ENCODE results near the gene FCHO2.

Gene FCHO2

DNA sequence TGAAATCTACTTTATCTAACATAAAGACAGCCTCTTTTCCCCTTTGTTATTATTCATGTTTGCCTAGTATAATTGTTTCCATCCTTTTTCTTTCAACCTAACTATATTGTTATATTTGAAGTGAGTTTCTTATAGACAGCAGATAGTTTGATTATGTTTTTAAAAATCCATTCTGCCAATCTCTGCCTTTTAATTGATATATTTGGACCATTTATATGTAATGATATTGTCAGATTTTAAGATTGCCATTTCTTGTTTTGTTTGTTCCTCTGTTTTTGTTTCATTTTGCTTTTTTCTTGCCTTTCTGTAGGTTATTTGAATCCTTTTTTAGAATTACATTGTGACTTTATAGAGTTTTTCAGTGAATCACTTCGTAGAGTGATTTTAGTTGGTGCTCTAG lies 89.8 kb downstream of the FCHO2 start:
- Histone ChIP-seq H3K9me3 (ENCODE audit: control insufficient read depth, low read length) (no peaks in the 10 kb centered on the region), H3K27me3 (ENCODE audit: control insufficient read depth, insufficient read depth, low read length, poor library complexity, severe bottlenecking) (no peaks in the 10 kb centered on the region), H3K4me3 (ENCODE audit: insufficient read depth, low read depth, low read length) (no peak overlapping the region), H3K36me3 (ENCODE audit: control insufficient read depth, insufficient read depth, low read length) (no peaks in the 10 kb centered on the region), H3K4me1 (ENCODE audit: control insufficient read depth, insufficient read depth, low read length) (no peaks in the 10 kb centered on the region), H3K27ac (ENCODE audit: insufficient read depth, low read depth, low read length, poor library complexity, severe bottlenecking) (no peak overlapping the region)
- WGBS, 2 experiments, result 88 to 100% methylated on average over 1 of the region's 1 CpG

DNA sequence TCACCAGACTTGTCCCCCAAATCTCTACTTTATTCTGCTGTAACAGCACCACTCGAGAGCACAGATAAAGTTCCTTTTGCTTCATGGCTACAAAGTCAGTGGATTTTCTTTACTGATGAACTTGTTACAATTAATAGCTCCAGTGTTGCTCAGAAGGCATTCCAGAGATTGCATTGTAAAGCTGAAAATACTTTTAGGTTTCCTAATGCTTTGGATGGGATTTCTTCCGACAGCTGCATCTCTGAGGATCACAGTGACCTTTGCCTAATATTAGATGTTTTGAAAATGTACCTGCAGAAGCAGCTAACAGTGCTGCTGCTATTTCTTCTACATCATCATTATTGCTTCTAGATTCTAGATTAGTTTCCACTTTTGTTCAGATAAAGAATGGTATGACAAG lies 105.8 kb downstream of the FCHO2 start:
- 88 to 92% methylated on average over 2 of the region's 2 CpGs for WGBS, 2 experiments
- Histone ChIP-seq H3K27ac (ENCODE audit: insufficient read depth, low read depth, low read length, poor library complexity, severe bottlenecking) (no peak overlapping the region), H3K4me3 (ENCODE audit: insufficient read depth, low read depth, low read length) (no peak overlapping the region), H3K9me3 (ENCODE audit: control insufficient read depth, low read length) (no peaks in the 10 kb centered on the region), H3K36me3 (ENCODE audit: control insufficient read depth, insufficient read depth, low read length) (no peaks in the 10 kb centered on the region), H3K27me3 (ENCODE audit: control insufficient read depth, insufficient read depth, low read length, poor library complexity, severe bottlenecking) (no peaks in the 10 kb centered on the region), H3K4me1 (ENCODE audit: control insufficient read depth, insufficient read depth, low read length) (no peaks in the 10 kb centered on the region)

DNA sequence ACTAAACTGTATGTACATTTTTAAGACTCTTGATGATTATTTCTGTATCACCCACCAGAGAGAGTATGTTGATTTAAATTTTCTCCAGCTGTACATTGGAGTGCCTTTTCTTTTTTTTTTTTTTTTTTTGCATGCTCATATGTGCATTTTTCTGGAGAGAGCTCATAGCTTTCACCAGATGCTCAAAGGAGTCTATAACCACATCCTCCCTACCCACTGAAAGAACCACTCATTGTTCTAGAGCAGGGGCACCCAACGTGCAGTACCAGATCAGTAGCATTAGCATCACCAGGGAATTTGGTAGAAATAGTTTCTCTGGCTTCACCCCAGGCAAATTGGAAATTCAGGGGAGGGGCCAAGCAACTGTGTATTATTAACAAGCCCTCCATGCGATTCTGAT lies 110.6 kb downstream of the FCHO2 start:
- Histone ChIP-seq H3K4me3 (ENCODE audit: insufficient read depth, low read depth, low read length) (no peak overlapping the region), H3K27me3 (ENCODE audit: control insufficient read depth, insufficient read depth, low read length, poor library complexity, severe bottlenecking) (no peaks in the 10 kb centered on the region), H3K27ac (ENCODE audit: insufficient read depth, low read depth, low read length, poor library complexity, severe bottlenecking) (no peak overlapping the region), H3K36me3 (ENCODE audit: control insufficient read depth, insufficient read depth, low read length) (no peaks in the 10 kb centered on the region), H3K4me1 (ENCODE audit: control insufficient read depth, insufficient read depth, low read length) (no peaks in the 10 kb centered on the region), H3K9me3 (ENCODE audit: control insufficient read depth, low read length) (no peaks in the 10 kb centered on the region)
- WGBS, 2 experiments, result 76 to 91% methylated on average over 2 of the region's 2 CpGs

DNA sequence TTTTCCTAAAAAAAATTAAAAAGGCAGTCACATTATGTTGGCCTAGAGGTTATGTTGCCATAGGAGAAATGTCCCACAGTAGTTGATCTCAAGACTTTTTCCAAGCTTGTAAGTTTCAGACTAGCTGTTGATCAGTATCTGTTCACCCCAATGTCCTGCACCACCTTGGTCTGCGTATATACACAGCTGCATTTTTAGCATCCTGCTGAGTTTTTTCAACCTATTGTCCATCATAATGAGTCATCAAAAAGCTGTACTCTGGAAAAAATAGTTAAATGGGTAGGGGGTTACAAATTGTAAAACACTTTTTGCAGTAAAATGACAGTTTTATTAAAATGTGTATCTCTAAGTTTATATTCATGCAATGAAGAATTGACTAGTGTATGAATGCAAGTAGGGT lies 111.4 kb downstream of the FCHO2 start:
- WGBS, 2 experiments, result 33 to 45% methylated on average over 1 of the region's 1 CpG
- no peak overlapping the region for H3K27ac ChIP-seq (ENCODE audit: insufficient read depth, low read depth, low read length, poor library complexity, severe bottlenecking)
- H3K9me3 ChIP-seq (ENCODE audit: control insufficient read depth, low read length), result no peaks in the 10 kb centered on the region
- H3K36me3 ChIP-seq (ENCODE audit: control insufficient read depth, insufficient read depth, low read length), result no peaks in the 10 kb centered on the region
- H3K27me3 ChIP-seq (ENCODE audit: control insufficient read depth, insufficient read depth, low read length, poor library complexity, severe bottlenecking), result no peaks in the 10 kb centered on the region
- H3K4me1 ChIP-seq (ENCODE audit: control insufficient read depth, insufficient read depth, low read length), result no peaks in the 10 kb centered on the region
- no peak overlapping the region for H3K4me3 ChIP-seq (ENCODE audit: insufficient read depth, low read depth, low read length)

DNA sequence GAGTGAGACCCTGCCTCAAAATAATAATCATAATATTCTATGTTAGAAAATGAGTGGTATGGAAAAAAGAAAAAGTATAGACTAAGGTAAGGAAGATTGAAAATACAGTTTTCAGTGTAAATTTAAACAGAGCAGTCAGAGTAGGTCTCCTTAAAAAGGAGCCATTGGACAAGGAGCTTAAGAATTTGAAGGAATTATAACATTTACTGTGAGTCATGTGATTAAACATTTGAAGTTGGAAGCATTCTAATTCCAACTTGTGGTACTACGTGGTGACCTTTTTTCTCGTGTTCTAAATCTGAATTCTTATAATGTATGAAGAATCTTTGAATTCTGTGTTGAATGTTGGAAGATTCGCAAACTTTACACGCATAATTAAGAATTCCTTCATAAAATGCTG lies 125.3 kb downstream of the FCHO2 start:
- Histone ChIP-seq H3K4me1 (ENCODE audit: control insufficient read depth, insufficient read depth, low read length) (no peaks in the 10 kb centered on the region), H3K4me3 (ENCODE audit: insufficient read depth, low read depth, low read length) (no peak overlapping the region), H3K9me3 (ENCODE audit: control insufficient read depth, low read length) (no peaks in the 10 kb centered on the region), H3K27me3 (ENCODE audit: control insufficient read depth, insufficient read depth, low read length, poor library complexity, severe bottlenecking) (no peaks in the 10 kb centered on the region), H3K27ac (ENCODE audit: insufficient read depth, low read depth, low read length, poor library complexity, severe bottlenecking) (no peak overlapping the region), H3K36me3 (ENCODE audit: control insufficient read depth, insufficient read depth, low read length) (no peaks in the 10 kb centered on the region)
- 88 to 89% methylated on average over 4 of the region's 4 CpGs for WGBS, 2 experiments

DNA sequence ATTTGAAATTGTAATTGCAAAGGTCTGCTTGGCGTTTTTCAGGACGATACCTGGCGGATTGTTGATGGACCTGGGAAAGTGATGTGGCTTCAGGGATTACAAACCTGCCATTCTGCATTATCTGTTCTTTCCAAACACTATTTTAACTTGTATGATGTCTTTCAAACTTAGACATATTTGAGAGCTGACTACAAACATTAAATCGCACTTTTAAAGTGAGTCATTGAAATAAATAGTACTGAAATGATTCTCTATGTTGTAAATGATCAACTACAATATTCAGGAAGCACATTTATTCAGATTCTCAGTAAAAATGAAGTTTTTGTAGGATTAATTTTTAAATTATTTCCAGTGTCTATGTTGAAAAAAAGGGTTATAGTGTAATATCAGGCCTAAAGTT lies 132.2 kb downstream of the FCHO2 start:
- H3K36me3 ChIP-seq (ENCODE audit: control insufficient read depth, insufficient read depth, low read length), result peaks cover 2% of the 10 kb centered on the region
- H3K27me3 ChIP-seq (ENCODE audit: control insufficient read depth, insufficient read depth, low read length, poor library complexity, severe bottlenecking), result no peaks in the 10 kb centered on the region
- WGBS, 2 experiments, result 93 to 96% methylated on average over 3 to 4 of the region's 4 CpGs
- no peak overlapping the region for H3K4me3 ChIP-seq (ENCODE audit: insufficient read depth, low read depth, low read length)
- H3K9me3 ChIP-seq (ENCODE audit: control insufficient read depth, low read length), result no peaks in the 10 kb centered on the region
- H3K4me1 ChIP-seq (ENCODE audit: control insufficient read depth, insufficient read depth, low read length), result no peaks in the 10 kb centered on the region
- no peak overlapping the region for H3K27ac ChIP-seq (ENCODE audit: insufficient read depth, low read depth, low read length, poor library complexity, severe bottlenecking)

DNA sequence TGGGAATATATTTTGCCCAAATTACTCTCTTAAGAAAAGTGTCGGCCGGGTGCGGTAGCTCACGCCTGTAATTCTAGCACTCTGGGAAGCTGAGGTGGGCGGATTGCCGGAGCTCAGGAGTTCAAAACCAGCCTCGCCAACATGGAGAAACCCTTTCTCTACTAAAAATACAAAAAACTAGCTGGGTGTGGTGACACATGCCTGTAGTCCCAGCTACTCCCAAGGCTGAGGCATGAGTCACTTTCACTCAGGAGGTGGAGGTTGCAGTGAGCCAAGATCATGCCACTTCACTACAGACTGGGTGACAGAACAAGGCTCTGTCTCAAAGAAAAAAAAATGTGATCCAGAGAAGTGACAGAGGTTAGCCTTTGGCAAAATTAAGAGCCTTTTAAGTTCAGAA lies 138.1 kb downstream of the FCHO2 start:
- H3K27ac ChIP-seq (ENCODE audit: insufficient read depth, low read depth, low read length, poor library complexity, severe bottlenecking), result no peak overlapping the region
- 88 to 91% methylated on average over 7 of the region's 7 CpGs for WGBS, 2 experiments

DNA sequence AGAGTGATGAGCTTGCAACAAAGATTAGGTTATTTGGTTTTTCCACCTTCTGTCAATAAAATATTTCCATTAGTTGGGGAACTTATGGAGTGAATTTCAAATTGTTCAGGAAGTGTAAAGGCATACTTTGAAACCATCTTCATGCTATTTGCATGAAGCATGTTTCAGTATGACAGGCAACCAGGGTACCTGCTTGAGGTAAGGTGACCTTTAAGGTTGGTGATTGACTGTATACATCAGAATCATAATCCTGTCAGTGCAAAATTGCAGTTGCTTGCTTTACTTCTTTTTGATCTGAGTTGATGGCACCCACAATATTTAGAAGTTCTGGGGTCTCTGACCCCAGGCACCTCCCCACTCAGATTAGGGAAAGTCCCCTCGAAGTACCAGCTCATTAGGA lies 138.6 kb downstream of the FCHO2 start:
- Histone ChIP-seq H3K4me3 (ENCODE audit: insufficient read depth, low read depth, low read length) (no peak overlapping the region), H3K36me3 (ENCODE audit: control insufficient read depth, insufficient read depth, low read length) (no peaks in the 10 kb centered on the region), H3K4me1 (ENCODE audit: control insufficient read depth, insufficient read depth, low read length) (no peaks in the 10 kb centered on the region), H3K27me3 (ENCODE audit: control insufficient read depth, insufficient read depth, low read length, poor library complexity, severe bottlenecking) (no peaks in the 10 kb centered on the region), H3K9me3 (ENCODE audit: control insufficient read depth, low read length) (no peaks in the 10 kb centered on the region), H3K27ac (ENCODE audit: insufficient read depth, low read depth, low read length, poor library complexity, severe bottlenecking) (no peak overlapping the region)
- WGBS, 2 experiments, result 85 to 100% methylated on average over 1 of the region's 1 CpG

More for the DNA sequence above, 138.1 kb downstream of the FCHO2 start:
- H3K36me3 ChIP-seq (ENCODE audit: control insufficient read depth, insufficient read depth, low read length), result no peaks in the 10 kb centered on the region
- no peaks in the 10 kb centered on the region for H3K9me3 ChIP-seq (ENCODE audit: control insufficient read depth, low read length)
- no peaks in the 10 kb centered on the region for H3K27me3 ChIP-seq (ENCODE audit: control insufficient read depth, insufficient read depth, low read length, poor library complexity, severe bottlenecking)
- H3K4me3 ChIP-seq (ENCODE audit: insufficient read depth, low read depth, low read length), result no peak overlapping the region
- H3K4me1 ChIP-seq (ENCODE audit: control insufficient read depth, insufficient read depth, low read length), result no peaks in the 10 kb centered on the region

DNA sequence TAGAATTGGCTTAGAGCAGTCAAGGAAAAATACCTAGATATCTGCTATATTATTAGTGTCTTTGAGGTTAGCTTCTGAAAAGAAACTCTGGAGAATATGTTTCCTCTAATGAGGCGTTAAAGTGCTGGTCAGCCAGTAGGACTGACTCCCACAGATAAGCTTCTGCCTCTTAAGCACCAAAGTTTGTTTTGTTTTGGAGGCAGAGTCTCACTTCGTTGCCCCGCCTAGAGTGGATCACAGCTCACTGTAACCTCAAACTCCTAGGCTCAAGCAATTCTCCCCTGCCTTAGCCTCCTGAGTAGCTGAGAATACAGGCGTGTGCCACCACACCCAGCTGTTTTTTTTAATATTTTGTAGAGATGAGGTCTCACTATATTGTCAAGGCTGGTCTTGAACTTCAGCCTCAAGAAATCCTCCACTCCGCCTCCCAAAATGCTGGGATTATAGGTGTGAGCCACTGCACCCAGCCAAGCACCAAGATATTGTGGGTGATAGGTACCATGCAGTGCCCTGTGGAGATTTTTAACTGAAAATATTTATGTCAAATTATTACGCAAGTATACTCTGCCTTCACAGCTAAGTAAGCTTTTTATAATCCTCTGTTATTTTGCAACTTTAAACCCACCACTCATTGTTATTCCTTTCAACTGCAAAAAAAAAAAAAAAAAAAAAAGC lies 139.9 kb downstream of the FCHO2 start:
- Histone ChIP-seq H3K9me3 (ENCODE audit: control insufficient read depth, low read length) (no peaks in the 10 kb centered on the region), H3K4me1 (ENCODE audit: control insufficient read depth, insufficient read depth, low read length) (no peaks in the 10 kb centered on the region), H3K36me3 (ENCODE audit: control insufficient read depth, insufficient read depth, low read length) (no peaks in the 10 kb centered on the region), H3K27me3 (ENCODE audit: control insufficient read depth, insufficient read depth, low read length, poor library complexity, severe bottlenecking) (no peaks in the 10 kb centered on the region), H3K4me3 (ENCODE audit: insufficient read depth, low read depth, low read length) (no peak overlapping the region), H3K27ac (ENCODE audit: insufficient read depth, low read depth, low read length, poor library complexity, severe bottlenecking) (no peak overlapping the region)
- WGBS, 2 experiments, result 87 to 93% methylated on average over 6 of the region's 6 CpGs

DNA sequence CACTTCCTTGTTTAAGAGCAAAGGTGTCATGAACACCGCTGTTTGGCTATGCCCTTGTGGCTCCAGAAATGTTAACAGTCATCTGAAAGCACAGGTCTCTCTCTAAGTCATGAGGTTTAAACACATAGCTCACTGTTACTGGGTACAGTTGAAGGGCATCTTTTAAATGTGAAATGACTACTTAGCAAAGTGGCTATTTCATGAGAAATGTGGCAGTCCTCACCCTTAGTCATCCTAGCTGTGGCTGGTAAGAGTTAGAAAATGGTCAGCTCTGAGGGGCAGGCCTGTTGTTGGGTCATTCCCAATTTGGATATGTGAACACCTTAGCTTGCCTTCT lies 140.4 kb downstream of the FCHO2 start:
- no peaks in the 10 kb centered on the region for H3K27me3 ChIP-seq (ENCODE audit: control insufficient read depth, insufficient read depth, low read length, poor library complexity, severe bottlenecking)
- WGBS, 2 experiments, result 96 to 100% methylated on average over 1 of the region's 1 CpG
- H3K36me3 ChIP-seq (ENCODE audit: control insufficient read depth, insufficient read depth, low read length), result no peaks in the 10 kb centered on the region
- no peaks in the 10 kb centered on the region for H3K4me1 ChIP-seq (ENCODE audit: control insufficient read depth, insufficient read depth, low read length)
- no peak overlapping the region for H3K27ac ChIP-seq (ENCODE audit: insufficient read depth, low read depth, low read length, poor library complexity, severe bottlenecking)
- H3K4me3 ChIP-seq (ENCODE audit: insufficient read depth, low read depth, low read length), result no peak overlapping the region
- no peaks in the 10 kb centered on the region for H3K9me3 ChIP-seq (ENCODE audit: control insufficient read depth, low read length)

DNA sequence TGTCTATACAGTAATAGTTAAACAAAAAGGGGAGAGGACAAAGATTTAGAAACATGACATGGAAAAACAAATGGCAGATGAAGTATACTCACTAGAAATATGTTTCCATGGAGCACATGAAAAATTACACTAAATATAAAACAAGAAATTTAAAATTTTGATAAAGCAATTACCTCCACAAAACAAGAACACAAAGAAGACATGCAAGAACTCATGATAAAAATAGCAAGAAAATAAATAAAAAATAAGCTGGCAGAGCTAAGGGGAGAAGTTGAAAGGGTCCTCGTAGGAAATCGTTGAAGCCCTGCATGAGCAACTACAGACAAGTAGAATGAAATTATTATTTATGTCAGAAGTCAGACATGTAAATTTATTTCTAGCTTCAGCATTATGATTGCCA lies 141.9 kb downstream of the FCHO2 start:
- Histone ChIP-seq H3K27ac (ENCODE audit: insufficient read depth, low read depth, low read length, poor library complexity, severe bottlenecking) (no peak overlapping the region), H3K4me1 (ENCODE audit: control insufficient read depth, insufficient read depth, low read length) (no peaks in the 10 kb centered on the region), H3K9me3 (ENCODE audit: control insufficient read depth, low read length) (no peaks in the 10 kb centered on the region), H3K27me3 (ENCODE audit: control insufficient read depth, insufficient read depth, low read length, poor library complexity, severe bottlenecking) (no peaks in the 10 kb centered on the region), H3K4me3 (ENCODE audit: insufficient read depth, low read depth, low read length) (no peak overlapping the region), H3K36me3 (ENCODE audit: control insufficient read depth, insufficient read depth, low read length) (no peaks in the 10 kb centered on the region)
- 93 to 95% methylated on average over 2 of the region's 2 CpGs for WGBS, 2 experiments
